Measurements from ENCODE around the gene OLFML2A.

Gene OLFML2A

DNA sequence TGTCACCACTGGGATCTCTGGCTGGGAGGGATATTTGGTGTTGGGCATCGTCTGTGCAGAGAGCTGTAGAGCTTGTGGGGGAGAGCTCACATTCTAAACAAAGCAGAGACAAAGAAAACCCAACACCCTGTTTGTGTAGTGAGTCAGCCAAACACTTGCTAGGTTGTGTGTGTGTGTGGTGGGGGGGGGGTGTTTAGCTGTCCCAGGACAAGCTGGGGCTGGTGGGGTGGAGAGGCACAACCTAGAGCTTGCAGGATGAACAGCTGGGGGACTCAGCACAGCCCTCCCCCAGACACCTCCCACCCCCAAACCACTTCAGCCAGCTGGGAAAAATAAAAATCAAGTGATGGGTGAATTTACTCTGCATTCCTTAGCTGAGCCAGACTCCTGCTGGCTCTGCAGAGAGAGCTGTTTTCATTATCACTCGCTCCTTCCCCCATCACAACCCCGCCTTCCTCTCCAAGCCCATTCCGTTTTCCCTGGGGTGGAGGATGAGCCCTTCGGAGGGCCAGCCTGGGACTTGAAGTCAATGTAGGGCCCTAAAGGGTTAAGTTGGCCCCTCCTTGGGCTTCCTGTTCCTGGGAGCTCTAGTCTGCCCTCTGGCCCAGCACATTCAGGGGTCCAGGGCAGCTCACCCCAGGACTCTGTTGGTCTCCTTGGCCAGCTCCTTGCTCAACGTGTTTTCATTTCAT, 2.6 kb downstream of the OLFML2A start:
- peak; percentile 88 for DNase-seq

GRCh38 chr9:124780060-124780756, 3.3 kb downstream of the OLFML2A start:
- DNase-seq = peak; percentile 53

- no peak for DNase-seq
These were observed 3.8 kb downstream of the OLFML2A start for GRCh38 chr9:124780757-124781151.

GRCh38 chr9:124781967-124782660, 5.2 kb downstream of the OLFML2A start:
- DNase-seq = peak; percentile 51

- DNase-seq = peak; percentile 51
These were observed 6.0 kb downstream of the OLFML2A start for GRCh38 chr9:124782661-124783574.

GRCh38 chr9:124783830-124784229, 6.9 kb downstream of the OLFML2A start:
- no peak for DNase-seq

DNA sequence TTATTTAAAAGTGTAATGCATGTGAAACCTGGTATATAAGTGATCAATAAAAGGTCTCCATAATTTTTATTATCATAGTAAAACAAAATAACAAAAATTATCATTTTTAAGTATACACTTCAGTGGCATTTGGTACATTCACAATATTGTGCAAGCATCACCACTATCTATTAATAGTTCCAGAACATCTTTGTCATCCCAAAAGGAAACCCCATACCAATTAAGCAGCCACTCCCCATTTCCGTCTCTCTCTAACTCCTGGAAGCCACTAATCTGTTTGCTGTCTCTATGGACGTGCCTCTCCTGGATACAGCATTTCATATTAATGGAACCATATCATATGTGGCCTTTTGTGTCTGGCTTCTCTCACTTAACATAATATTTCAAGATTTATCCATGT, 7.6 kb downstream of the OLFML2A start:
- DNase-seq = no peak

DNA sequence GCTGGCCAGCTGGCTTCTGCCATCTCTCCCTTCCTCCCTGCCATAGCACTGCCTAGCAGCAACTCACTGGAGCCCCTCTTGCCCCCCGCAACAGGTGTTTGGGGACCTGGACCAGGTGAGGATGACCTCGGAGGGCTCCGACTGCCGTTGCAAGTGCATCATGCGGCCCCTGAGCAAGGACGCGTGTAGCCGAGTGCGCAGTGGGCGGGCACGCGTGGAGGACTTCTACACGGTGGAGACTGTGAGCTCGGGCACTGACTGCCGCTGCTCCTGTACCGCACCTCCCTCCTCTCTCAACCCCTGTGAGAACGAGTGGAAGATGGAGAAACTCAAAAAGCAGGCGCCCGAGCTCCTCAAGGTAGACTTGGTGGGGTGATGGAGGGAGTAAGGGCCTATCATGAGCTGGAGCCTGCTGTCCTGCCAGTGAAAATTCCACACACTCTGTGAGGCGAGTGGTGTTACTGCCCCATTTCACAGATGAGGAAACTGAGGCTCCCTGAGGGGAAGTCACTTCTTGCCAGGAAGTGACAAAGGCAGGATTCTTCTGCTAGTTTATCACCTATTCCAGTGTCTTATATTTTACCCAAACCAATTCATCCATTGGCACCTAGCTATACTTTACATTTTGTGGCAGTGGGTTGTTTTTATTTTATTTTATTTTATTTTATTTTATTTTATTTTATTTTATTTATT, 10.1 kb downstream of the OLFML2A start:
- peak; percentile 29 for DNase-seq

DNA sequence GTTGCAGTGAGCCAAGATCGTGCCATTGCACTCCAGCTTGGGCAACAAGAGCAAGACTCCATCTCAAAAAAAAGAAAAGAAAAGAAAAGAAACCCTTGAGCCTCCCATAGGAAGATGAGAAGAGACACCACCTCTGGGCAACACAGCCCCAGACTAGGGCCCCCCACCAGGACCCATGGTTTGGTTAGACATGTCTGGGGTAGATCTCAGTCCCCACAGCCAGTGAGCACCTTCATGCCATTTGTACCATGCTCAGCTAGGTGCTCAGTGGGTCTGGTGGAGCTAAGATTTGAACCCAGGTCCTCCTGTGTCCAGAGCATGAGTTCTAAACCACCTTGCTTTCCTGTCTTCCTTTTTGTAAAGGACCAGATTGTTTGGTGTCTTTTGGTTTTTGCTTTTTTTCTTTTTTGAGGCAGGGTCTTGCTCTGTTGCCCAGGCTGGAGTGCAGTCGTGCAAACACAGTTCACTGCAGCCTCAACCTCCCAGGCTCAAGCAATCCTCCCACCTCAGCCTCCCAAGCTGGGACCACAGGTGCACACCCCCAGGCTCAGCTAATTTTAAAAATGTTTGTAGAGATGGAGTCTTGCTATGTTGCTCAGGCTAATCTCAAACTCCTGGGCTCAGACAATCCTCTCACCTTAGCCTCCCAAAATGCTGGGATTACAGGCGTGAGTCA, 11.7 kb downstream of the OLFML2A start:
- DNase-seq = peak; percentile 22

- DNase-seq = no peak
These were observed 12.6 kb downstream of the OLFML2A start for GRCh38 chr9:124789531-124789930.

GRCh38 chr9:124790301-124790700, 13.4 kb downstream of the OLFML2A start:
- DNase-seq = no peak

DNA sequence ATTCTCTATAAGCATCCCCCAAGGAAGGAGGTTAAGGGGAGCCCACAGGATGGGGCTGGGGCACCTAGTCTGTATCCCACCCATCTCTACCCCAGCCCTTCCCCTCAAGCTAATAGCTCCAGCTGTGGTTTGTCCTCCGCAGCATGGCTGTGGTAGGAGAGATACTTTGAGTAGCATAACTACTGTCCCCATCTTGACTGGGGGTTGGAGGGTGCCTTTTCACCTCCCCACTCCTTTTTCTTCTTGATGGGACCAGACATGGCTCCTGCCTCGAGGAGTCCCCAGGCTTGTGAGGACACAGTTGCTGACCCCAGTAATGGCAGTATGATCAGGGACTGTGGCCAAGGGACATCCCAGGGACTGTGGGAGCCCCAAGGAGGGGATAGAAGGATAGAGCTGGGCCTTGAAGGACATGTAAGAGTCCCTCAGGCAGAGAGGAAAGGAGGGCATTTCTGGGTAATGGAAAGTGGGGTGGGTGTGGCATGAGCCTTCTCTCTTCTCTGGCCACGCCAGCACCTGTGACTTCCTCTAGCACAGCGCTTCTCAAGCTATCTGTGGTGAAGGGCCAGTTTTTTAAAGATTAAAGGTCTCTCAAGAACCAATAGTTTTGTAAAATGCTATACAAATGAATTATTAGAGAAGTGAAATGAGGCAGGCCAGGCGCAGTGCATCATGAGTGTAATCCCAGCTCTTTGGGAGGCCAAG, 14.0 kb downstream of the OLFML2A start:
- no peak for DNase-seq

GRCh38 chr9:124792257-124793014, 15.5 kb downstream of the OLFML2A start:
- DNase-seq = no peak

DNA sequence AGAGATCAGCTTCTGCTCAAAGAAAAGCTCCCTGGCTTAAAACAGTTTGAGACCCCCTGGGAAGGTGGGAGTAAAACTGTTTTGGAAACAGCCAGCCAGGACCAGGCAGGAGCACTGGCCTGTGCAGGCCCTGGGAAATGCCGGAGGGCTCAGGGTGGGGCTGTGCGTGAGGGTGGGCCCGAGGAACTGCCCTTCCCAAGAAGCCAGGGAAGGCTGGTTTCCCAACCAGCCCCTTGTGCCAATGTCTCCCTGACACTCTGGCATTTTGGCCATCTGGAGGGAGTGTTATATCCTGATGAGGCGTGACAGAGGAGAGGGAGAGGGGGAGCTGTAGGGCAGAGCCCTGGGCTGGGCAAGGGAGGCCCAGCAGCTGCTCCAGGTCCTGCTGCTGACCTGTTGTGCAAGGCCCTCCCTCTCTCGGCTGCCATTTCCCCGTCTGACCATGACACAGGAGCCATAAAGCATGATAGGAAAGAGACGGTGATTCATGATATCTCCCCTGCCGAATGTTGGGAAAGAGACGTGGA, 16.1 kb downstream of the OLFML2A start:
- no peak for DNase-seq

DNA sequence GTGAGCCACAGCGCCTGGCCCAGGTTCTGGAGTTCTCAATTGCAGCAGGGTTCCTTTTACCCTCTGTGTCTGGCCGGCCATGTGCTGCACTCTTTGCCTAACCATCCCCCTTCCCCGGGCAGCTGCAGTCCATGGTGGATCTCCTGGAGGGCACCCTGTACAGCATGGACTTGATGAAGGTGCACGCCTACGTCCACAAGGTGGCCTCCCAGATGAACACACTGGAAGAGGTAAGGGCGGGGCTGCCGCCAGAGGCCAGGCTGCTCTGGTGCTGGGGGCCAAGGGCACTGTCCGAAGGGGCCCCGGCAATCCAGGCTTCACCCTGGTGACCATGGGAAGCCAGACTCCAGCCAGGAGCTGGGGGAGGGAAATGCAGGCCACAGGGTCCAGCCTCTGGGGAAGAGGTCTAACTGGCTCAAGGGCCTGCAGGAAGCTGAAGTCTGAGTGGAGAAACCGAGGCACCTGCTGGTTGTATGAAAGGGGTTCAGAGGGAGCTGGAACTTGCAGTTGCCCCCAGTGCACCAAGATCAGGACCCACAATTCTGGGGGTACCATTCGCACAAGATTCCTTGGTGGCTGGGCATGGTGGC, 18.1 kb downstream of the OLFML2A start:
- no peak for DNase-seq

- no peak for DNase-seq
These were observed 19.0 kb downstream of the OLFML2A start for GRCh38 chr9:124795881-124796431.

GRCh38 chr9:124797343-124798103, 20.6 kb downstream of the OLFML2A start:
- no peak for DNase-seq

DNA sequence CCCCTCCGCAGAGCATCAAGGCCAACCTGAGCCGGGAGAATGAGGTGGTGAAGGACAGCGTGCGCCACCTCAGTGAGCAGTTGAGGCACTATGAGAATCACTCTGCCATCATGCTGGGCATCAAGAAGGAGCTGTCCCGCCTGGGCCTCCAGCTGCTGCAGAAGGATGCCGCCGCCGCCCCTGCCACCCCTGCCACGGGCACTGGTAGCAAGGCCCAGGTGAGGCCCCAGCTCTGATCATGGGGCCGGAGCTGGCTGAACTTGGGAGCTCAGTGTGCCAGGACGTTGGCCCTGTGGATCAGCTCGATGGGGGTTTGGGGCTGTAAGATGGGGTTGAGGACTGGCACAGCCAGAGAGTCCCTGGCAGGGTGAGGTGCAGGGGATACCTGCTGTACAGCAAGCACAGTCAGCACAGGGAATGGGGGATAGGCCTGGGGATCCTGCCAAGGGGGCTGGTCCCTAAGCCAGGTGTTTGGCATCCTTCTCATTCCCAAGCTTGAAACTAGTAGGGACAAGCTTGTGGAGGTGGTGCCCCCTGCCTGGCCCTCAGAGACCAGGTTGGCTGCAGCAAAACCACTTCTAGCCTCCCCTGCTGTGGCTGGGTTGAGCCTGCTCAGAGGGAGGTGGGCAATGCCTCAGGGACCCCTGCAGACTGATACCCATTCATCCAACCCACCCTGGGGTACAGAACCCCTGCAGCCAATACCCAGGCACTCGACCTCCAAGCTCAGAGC, 22.5 kb downstream of the OLFML2A start:
- no peak for DNase-seq
